ENCODE data around the gene DYNC1I1.

DYNC1I1 gene

DNA sequence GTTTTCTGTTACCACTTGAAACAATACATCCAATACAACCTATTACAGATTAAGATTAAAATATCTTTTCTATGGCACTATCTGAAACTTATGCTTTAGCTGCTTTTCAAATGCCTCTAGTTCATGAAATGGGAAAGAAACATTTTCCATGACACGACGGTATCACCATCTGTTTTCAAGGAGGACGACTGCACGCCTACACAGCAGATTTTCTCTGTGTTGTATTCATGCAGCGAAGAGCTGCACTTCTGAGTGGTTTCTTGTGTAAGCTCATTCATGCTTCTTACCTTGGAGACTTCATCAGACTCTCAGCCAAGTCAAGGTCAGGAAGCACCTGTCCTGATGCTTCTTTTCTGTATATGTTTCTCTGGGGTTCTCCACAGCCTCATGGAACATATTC lies 179.2 kb downstream of the DYNC1I1 start:
- TF ChIP-seq POLR2AphosphoS5 (IDR thresholded peaks at IDR 0.05; ENCODE audit: low read depth, low read length): no peak
- TF ChIP-seq FOXP2 (optimal IDR thresholded peaks at IDR 0.05; ENCODE audit: borderline replicate concordance, extremely low read depth, extremely low read length, insufficient read depth): no peak
- no peak for TF ChIP-seq TAF1 (IDR thresholded peaks at IDR 0.05; ENCODE audit: borderline replicate concordance, insufficient read depth, low read length)
- no peak for TF ChIP-seq SIN3A (IDR thresholded peaks at IDR 0.05; ENCODE audit: borderline replicate concordance, insufficient read depth, low read length)
- TF ChIP-seq, protein P1, sequence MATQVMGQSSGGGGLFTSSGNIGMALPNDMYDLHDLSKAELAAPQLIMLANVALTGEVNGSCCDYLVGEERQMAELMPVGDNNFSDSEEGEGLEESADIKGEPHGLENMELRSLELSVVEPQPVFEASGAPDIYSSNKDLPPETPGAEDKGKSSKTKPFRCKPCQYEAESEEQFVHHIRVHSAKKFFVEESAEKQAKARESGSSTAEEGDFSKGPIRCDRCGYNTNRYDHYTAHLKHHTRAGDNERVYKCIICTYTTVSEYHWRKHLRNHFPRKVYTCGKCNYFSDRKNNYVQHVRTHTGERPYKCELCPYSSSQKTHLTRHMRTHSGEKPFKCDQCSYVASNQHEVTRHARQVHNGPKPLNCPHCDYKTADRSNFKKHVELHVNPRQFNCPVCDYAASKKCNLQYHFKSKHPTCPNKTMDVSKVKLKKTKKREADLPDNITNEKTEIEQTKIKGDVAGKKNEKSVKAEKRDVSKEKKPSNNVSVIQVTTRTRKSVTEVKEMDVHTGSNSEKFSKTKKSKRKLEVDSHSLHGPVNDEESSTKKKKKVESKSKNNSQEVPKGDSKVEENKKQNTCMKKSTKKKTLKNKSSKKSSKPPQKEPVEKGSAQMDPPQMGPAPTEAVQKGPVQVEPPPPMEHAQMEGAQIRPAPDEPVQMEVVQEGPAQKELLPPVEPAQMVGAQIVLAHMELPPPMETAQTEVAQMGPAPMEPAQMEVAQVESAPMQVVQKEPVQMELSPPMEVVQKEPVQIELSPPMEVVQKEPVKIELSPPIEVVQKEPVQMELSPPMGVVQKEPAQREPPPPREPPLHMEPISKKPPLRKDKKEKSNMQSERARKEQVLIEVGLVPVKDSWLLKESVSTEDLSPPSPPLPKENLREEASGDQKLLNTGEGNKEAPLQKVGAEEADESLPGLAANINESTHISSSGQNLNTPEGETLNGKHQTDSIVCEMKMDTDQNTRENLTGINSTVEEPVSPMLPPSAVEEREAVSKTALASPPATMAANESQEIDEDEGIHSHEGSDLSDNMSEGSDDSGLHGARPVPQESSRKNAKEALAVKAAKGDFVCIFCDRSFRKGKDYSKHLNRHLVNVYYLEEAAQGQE (IDR thresholded peaks at IDR 0.05; ENCODE audit: insufficient read depth in 1 of 2, low read depth in 2 of 2, low read length in 2 of 2): no peak

DNA sequence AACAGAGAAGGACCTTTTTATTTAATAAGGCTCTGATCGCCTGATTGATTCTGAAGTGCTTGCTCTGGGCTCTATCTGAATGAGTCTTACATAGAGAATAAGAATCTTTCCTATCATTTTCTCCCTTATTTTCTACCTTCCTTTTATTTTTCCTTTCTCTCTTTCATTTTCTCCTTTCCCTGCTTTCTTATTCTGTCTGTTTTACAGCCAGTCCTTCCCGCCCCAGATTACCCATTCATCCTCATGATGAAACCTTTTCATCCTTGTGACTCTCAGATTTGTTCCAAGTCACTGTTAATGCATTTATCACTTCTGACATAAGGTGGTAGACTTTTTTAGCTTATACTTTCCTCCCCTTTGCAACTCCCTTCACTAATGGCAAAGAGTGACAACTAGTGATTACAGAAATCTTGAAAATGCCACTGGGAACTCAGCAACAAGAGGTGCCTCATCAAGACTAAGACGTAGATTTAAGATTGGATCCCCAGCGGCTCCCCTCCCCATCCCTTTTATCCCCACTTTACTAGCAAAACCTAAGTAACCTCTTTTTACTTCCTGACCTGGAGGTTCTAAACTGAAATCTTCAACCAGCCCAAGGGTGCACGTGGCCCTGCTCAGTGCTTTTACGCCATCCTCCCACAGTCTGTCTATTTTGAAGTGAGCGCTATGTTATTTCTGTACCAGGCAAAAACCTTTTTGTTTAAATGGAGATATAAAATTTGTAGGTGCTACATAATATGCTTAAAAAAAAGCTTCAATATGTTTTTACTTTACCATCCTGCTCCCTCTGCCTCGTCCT lies 179.8 kb downstream of the DYNC1I1 start:
- TF ChIP-seq FOXP2 (optimal IDR thresholded peaks at IDR 0.05; ENCODE audit: borderline replicate concordance, extremely low read depth, extremely low read length, insufficient read depth) (no peak), SIN3A (IDR thresholded peaks at IDR 0.05; ENCODE audit: borderline replicate concordance, insufficient read depth, low read length) (no peak), POLR2AphosphoS5 (IDR thresholded peaks at IDR 0.05; ENCODE audit: low read depth, low read length) (no peak), TAF1 (IDR thresholded peaks at IDR 0.05; ENCODE audit: borderline replicate concordance, insufficient read depth, low read length) (no peak)
- TF ChIP-seq, protein P1 (IDR thresholded peaks at IDR 0.05; ENCODE audit: insufficient read depth in 1 of 2, low read depth in 2 of 2, low read length in 2 of 2): no peak

DNA sequence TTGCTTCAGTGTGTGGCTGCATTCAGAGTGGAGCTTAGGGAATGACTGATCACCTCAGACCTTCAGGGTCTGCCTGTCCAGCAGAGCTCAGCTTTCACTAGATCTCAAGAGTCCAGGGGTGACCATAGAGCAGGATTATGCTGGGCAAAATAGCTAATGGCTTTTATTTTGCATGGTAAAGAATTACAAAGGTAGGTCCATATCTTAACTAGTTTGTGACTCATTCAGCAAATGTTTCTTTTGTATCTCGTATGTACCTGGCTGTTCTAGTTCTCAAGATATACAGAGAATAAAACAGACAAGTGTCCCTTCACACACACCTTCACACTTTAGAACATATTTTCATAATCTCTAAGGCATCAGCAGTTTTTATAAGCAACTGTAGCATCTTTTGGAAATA lies 180.5 kb downstream of the DYNC1I1 start:
- TF ChIP-seq FOXP2 (optimal IDR thresholded peaks at IDR 0.05; ENCODE audit: borderline replicate concordance, extremely low read depth, extremely low read length, insufficient read depth) (no peak), TAF1 (IDR thresholded peaks at IDR 0.05; ENCODE audit: borderline replicate concordance, insufficient read depth, low read length) (no peak), SIN3A (IDR thresholded peaks at IDR 0.05; ENCODE audit: borderline replicate concordance, insufficient read depth, low read length) (no peak)
- TF ChIP-seq, protein P1 (IDR thresholded peaks at IDR 0.05; ENCODE audit: insufficient read depth in 1 of 2, low read depth in 2 of 2, low read length in 2 of 2): no peak

DNA sequence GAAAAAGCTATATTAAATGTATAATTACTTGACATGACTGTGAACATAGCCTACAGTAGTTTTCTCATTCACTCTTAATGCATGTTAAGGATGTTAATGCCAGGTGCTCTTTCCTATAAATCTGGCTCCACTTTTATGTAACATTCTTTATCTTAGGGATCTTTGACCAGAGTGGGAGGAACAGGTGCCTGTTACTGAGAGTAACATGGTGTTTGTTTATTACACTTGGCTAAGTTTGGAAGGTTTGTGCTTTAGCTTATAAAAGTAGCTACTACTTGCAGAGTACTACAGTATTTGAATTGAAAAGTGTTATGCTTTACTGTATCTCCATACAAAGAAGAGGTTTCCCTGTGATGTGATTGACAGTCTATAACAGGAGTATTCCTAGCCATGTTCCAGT lies 183.4 kb downstream of the DYNC1I1 start:
- no peak for TF ChIP-seq FOXP2 (optimal IDR thresholded peaks at IDR 0.05; ENCODE audit: borderline replicate concordance, extremely low read depth, extremely low read length, insufficient read depth)
- TF ChIP-seq POLR2AphosphoS5 (IDR thresholded peaks at IDR 0.05; ENCODE audit: low read depth, low read length): no peak
- no peak for TF ChIP-seq TAF1 (IDR thresholded peaks at IDR 0.05; ENCODE audit: borderline replicate concordance, insufficient read depth, low read length)
- TF ChIP-seq SIN3A (IDR thresholded peaks at IDR 0.05; ENCODE audit: borderline replicate concordance, insufficient read depth, low read length): no peak
- TF ChIP-seq, protein P1 (IDR thresholded peaks at IDR 0.05; ENCODE audit: insufficient read depth in 1 of 2, low read depth in 2 of 2, low read length in 2 of 2): no peak
